Stimulated activated CD8-positive, alpha-beta memory T cell treated with anti-CD3 and anti-CD28 coated beads, Interleukin-7, amount 100 ng/mL, for 24 hours (primary cell): Measurements from ENCODE around the gene CD247.

Experiments
- DNase-seq: peaks from one replicate; pipeline ENCODE4 v3.0.0-alpha.2; 2020; ENCODE audit warnings: low read depth

CD247 gene

DNA sequence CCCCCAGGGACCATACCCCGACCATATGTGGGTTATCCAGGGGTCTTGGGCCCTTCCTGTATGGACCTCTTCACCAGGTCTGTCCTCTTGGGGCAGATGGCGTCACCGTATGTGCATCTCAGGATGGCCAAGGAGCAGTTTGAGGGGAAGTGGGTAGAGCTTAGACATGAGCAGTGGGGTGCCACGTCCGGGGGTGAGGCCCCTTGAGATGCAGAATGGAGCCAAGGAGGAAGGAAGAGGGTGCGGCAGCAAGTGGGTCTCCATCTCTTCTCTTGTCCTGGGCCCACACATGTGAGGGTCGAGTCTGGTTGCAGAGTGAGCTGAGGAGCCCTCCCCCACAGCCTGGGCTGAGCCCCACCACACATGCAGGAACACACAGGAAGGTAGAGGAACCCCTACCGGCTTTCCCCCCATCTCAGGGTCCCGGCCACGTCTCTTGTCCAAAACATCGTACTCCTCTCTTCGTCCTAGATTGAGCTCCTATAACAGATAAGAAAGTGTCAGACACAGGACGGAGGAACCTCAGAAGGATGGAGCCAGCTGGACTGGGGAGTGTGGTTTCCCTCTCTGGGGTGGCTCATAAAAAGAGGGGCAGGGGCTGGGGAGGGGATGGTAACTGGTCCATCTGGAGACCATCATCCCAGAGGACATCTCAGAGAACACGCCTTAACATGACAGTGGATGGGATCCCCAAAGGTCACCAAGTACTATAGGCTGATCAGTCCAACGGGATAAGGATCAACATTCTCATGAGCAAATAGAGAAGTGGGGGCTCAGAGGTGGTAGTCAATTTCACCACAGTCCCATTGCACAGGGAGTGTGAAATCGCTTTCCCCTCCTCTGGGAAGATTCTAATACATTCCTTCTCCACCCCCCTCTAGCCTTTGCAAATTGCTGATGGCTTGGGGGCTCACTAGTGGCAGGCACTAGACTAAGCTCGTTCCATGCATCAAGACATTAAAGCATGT, 79.9 kb downstream of the CD247 start:
- no peak for DNase-seq

DNA sequence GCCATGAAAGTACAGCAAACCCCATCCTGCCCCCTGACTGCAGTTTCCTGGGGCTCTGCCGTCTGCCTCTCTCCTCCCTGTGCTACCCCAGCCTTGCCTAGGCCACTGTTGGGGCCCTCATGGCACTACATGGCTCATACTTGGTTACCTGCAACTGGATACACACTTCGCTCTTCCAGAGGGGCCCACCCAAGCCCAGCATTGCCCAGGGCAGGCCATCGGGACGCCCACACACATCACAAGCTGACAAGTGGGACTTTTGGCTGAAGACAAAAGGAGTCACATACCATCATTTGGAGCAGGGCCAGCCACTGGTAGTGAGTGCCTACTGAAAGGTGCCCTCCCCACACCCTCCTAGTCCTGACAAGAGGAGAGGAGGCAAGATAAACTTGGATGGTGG, 82.8 kb downstream of the CD247 start:
- no peak for DNase-seq

GRCh38 chr1:167434306-167434705, 84.0 kb downstream of the CD247 start:
- no peak for DNase-seq

DNA sequence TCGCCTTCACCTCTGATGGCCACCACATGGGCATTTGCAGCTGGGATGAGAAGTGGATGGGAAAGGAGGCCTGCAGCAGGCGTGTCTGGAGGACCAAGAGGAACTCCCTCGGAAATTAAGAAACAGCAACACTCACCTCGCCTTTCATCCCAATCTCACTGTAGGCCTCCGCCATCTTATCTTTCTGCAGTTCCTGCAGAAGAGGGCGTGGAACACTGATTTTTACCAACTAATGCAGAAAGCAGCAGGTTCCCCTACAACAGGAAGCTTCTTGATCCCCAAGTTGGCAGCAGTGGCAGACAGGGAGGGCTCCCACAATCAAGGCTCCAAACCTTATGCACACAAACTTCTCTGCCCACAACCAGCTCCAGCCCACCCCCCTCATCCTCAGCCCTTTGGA, 84.4 kb downstream of the CD247 start:
- DNase-seq: no peak

- no peak for DNase-seq
These were observed 85.5 kb downstream of the CD247 start for GRCh38 chr1:167432780-167433179.

DNA sequence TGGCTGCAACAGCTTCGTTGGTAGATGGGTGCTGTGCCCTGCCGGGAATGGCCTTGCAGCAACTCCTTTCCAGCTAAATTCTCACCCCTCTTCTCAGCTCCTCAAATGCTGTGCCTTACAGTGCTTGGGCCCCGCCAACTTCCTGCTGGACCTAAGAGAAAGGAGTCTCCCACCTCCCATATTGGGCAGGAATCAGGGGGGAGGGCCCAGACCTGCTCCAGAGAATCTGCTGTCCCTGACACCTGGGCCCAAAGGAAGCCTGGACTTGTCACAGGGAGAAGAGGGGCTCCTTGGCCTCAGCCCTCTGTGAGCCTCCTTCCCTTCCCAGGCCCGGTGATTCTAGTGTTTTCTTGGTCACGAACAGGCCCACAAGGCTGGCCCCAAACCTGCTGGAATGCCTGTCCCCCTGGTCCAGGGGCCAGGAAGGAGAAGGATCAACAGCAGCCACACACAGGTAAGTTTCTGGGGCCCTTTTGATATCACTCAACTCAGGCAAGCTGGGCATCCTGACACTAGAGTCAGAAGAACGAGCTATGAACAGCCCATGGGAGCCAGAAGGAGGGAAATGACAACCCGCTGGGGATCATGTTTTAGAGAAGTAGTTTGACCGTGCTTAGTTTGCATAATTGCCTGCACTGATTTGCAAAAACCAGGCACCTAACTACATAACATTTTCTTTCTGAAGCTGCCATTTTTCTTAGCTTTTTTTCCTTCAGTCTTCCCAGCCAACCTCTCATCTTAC, 86.2 kb downstream of the CD247 start:
- DNase-seq: no peak

- no peak for DNase-seq
These were observed 86.9 kb downstream of the CD247 start for GRCh38 chr1:167431261-167431908.

- no peak for DNase-seq
These were observed 87.5 kb downstream of the CD247 start for GRCh38 chr1:167430849-167431242.

- DNase-seq: no peak
These were observed 88.0 kb downstream of the CD247 start for GRCh38 chr1:167430134-167430848.

- no peak for DNase-seq
These were observed 88.7 kb downstream of the CD247 start for GRCh38 chr1:167429612-167430011.

GRCh38 chr1:167428395-167428794, 89.9 kb downstream of the CD247 start:
- DNase-seq: no peak

DNA sequence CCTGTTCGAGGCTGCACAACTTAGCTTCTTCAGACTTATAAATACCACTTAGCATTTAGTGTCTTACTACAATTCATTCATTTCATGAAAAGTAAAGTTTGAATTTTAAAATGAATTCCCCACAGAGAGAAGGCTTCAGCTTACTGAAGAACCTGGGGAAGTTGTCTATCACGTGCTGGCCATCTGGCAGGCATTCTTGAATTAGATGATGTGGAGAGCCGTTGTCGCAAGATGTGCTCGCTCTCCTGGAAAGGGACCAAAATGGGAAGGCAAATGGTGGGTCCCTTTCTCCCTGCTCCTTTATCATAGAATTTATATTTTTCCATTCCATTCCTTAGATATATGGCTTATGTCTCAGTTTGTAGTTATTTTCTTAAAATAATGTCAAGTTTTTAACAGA, 90.5 kb downstream of the CD247 start:
- DNase-seq: no peak

- no peak for DNase-seq
These were observed 91.6 kb downstream of the CD247 start for GRCh38 chr1:167426716-167427115.

DNA sequence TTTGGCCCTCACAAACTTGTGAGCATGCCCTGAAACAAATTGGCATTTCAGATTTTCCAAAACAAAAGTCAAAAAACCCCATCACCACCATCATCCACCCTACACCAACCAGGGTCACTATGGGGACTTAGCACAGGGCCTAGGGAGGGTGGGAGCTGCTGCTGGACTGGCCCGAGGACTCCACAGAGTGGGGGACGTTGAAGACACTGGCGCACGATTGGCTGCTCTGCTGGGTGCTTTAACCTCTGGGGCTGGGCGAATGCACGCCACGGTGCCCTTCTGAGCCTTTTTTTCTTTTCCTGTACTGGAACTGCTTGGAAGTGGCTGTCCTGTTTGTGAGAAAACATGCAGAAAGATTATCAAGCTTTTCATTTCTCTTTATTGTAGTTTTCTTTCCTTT, 92.8 kb downstream of the CD247 start:
- no peak for DNase-seq

DNA sequence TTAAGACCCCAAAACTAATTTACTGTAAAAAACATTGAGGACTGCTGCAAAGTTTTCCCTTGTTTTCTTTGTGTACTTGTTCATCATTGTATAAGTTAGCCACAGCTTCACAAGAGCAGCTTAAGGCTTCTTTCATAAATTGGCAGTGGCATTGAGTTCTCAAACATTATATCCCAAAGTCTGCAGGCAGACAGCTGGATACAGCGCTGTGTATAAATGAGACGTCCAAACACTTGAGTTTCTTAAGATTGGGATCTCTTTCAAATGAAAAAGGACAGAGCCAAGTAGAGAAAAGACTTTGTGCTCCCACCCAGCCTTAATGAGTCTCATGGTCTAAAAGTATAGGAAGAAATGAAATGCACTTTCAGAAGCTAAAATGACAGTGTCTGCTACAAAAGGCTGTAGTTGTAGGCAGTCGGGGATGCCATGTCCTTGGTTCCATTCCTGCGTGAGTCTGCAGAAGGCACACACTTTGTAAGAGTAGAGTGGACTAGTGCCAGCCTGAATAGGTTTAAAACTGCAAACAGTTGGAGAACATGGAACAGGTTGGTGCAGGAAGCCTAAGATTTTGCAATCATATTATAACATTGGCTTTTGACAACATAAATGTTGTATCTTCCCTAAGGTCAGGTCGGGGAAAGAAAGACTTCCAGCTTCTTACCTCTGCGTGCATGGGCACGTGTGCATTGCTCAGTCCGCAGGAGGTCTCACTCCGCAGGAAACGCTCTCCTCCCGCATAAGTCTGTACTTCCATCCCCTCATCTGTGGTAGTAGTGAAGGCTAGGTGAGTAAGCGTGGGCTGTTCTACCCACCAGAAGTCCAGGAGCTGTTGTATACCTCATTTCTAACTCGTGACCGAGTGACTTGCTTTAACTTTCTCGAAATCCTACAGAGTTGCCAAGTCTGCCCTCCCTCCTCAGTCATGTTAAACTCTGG, 94.4 kb downstream of the CD247 start:
- DNase-seq: no peak

GRCh38 chr1:167420510-167420909, 97.8 kb downstream of the CD247 start:
- DNase-seq: no peak

DNA sequence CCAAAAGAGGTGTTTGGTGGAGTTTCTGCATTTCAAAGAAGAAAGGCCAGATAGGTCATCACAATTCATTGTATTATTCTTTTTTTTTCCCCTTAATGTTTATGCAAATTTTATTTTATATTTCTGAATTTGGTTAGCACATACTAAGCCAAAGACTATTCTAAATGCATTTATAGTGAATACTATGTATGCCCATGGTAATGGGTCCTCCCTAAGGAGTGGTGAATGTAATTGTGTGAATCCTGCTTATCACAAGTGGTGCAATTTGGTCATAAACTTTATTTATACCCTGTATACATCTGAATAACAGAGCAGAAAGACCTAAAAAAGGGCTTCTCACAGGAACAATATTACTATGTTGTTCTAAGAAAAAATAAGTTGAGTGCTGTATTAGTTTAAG, 99.1 kb downstream of the CD247 start:
- no peak for DNase-seq

DNA sequence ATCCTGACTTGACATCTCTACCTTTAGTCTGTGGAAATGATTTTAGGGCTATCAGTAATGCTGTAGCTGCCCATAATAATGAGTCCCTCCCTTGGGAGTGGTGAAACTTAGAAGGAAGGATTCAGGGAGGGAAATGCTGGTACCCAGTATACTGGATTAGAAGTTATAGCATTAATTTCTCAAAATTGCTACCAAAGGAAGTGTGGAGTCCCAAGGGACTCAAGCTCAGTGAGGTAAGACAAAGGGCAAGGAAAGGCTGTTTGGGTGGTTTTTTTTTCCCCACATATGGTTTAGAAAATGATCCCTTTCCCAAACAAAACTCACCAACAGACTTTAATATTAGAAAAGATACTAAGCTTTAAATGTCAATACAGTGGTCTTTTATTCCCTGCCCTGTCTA, 99.9 kb downstream of the CD247 start:
- DNase-seq: no peak

- no peak for DNase-seq
These were observed 101.8 kb downstream of the CD247 start for GRCh38 chr1:167416506-167416905.

- DNase-seq: no peak
These were observed 105.0 kb downstream of the CD247 start for GRCh38 chr1:167413328-167413727.

DNA sequence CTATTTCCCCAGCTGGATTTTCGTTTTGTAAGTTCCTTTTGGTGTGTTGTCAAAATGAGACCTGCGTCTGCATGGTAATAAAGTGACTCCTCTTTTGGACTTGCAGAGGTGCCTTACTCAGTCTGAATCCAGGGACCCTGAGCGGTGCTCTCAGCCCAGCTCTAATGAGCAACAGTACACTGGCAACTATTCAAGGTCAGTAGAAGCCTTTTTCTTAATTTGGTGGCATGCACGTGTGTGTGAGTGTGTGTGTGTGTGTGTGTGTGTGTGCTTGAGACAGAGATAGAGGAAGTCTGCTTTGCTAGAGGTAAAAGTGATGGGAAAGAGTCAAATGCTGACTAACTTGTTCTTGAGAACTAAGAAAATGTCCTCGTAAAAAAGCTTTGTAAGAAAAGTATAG, 105.4 kb downstream of the CD247 start:
- DNase-seq: no peak
